Measurements from ENCODE around the gene JAM3.
A peak's percentile ranks its signal among the peaks of the same experiment; 100 is the strongest.

The JAM3 gene

DNA sequence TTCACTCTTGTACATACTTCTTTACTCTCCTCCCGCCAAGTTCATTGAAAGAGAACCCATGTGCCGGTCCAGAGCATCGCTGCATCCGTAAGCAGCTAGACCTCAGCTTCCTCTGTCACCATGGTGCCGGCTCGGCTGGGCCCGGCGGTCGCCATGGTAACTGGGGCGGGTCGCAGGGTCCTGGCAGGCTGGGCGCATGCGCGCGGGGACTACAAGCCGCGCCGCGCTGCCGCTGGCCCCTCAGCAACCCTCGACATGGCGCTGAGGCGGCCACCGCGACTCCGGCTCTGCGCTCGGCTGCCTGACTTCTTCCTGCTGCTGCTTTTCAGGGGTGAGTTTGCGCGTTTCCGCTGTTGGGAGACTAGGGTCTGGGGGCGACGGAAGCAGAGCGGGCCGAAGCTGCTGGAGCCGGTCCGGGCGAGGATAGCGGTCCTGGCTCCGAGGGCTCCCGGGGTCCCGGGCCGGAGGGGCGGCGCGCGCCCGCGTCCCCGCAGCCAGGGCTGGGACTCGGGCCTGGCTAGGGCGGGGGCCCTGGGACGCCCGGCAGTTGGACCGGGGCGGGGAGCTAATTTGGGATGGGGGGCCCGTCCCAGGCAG lies at the start of gene JAM3:
Gene JAM3, plus strand, starts transcription at position 244 of the 597 bp plus-strand sequence. Its CDS starts 12 bp downstream, at position 256.
- DNase-seq (ENCODE audit: low read depth), result peak; percentile 95

DNA sequence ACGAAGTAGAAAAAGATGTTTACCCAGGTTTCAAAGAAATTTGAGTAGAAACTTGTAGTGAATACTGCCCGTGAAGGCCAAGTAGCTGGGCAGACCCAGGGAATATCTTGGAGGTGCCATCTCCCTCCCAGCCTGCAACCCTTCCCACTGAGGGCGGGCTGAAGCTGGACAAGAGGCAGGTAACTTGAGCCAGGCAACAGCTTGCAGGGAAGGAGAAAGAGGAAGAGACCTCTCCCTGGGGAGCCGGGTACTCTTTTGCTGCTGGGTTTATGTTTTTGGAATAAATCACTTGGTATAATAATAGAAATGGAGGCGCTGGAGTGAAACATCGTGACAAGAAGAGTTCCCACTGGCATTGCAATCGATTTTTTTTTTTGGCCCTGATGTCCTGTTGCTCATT lies 49.4 kb upstream of the JAM3 start:
- no peak for DNase-seq (ENCODE audit: low read depth)

DNA sequence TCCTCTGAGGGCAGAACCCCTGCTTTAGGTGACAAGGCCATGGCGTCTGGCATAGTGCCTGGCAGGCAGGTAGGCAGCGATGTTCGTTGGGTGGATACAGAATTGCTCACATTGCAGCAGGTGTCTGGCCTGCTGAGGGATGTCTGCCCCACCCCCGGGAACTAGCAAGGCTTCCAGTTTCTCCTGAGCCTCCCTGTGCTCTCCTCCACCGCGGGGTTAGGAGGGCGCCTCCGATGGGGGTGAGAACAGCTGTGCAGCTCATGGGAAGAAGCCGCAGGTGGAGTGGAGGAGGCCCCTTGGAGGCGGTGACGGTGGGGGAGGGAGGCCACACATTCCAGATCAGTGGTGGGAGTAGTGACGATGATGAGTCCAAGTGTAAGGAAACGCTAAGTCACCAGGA lies 48.3 kb upstream of the JAM3 start:
- no peak for DNase-seq (ENCODE audit: low read depth)

DNA sequence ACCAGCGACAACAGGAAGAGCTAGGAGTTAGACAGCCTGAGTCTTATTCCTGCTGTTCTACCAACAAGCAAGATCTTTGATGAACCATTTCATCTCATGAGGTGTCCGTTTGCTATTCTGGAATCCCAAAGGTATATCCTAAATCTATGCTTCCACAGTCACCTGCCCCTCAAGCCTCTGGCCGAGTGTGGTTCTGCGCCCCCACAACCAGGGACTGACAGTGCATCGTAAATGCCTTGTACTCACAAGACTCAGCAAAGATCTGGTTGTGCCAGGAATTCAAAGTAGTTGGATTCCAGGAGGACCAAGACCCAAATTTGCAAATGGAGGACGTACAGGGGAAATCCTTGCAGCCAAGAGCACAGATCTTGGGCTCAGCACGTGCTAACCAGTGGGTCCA lies 47.5 kb upstream of the JAM3 start:
- no peak for DNase-seq (ENCODE audit: low read depth)

DNA sequence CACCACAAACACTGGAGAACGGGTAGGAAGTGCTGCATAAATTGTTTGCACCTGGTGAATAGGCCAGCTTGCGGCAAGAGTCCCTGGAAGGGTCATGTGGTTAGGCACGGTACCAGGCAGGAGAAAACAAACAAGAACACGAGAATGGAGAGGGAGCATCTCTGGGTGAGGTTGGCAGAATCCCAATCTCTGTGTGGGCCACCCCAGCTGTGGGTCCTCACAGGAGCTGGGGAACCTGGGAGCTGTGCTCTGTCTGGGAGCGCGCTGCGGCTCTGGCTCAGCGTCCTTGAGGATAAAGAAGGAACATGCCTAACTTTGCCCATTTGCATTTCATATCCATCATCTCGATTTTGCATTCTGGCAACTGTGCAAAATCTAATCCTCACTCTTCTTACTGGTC lies 46.1 kb upstream of the JAM3 start:
- DNase-seq (ENCODE audit: low read depth), result no peak

DNA sequence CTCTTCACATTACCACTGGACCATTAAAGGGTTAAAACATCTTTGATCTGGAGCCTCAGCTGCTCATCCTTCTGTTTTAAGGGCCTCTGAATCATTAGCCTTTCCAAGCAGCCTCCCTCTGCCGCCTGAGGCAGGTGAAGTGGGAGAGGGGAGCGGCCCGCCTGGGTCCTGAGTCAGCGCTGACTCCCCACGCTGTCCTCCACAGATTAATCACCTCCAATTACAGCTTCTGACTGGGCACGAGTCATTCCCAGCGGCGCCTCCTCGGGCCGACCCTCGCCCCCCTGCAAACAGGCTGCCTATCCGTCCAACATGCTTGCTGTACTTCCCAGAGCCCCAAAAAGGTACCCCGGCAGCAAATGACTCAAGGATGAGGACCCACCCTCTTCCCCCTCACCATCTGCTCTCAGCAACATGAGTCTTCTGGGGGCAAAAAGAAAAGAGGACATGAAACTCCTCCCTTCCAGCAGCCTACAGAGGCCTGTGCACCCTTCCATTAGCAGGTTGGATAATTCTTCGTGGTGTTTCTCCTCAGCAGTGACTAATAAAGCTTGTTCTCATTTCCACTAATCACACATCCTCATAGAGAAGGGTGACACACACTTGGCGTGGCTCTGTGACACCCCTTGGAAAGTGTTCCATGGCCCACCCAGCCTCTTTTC lies 44.3 kb upstream of the JAM3 start:
- DNase-seq (ENCODE audit: low read depth), result peak; percentile 68

DNA sequence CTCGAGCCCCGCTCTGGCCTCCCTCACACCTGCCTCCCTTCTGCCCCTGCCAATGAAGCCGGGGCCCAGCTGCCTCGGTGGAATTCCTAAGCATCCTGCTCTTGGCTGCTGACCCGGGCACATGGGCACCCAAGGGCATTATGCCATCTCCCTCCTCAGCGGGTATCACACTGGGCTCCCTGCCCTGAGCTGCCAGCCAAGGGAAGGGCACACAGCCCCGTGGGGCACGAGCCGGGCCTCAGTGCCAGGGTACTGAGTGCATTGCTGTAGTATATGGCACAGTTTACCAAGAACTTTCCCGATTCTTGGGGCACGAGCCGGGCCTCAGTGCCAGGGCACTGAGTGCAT lies 43.8 kb upstream of the JAM3 start:
- DNase-seq (ENCODE audit: low read depth), result no peak

DNA sequence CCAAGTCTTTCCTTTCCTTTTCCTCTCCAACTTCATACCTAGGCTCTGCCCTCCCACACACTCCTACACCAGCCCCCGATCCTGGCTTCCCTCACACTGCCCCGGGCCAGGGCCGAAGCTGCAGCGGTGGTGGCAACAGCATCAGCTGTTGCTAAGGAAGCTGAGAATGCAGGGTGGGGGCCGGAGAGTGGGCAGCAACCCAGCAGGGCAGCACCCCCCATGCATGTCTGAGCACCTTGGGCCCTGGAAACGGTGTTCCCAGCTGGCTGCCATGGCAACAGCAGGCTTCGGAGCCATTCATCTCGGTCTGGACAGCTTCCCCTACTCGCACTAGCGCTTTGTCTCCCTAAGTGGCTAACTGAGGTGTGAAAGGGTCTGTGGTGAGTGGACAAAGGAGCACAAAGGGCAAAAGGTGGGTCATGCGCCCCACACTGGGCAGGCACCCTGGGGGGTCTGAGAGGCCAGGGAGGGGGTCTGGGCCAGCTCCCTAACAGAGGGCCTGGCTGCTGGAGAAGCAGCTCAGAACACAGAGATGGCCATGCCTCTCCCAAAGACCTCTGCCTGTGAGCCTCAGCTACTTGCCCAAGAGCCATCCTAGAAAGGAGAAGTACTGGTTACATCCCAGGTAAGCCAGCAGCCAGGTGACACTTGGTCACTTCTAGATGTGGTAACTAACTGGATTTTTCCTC lies 42.1 kb upstream of the JAM3 start:
- no peak for DNase-seq (ENCODE audit: low read depth)

DNA sequence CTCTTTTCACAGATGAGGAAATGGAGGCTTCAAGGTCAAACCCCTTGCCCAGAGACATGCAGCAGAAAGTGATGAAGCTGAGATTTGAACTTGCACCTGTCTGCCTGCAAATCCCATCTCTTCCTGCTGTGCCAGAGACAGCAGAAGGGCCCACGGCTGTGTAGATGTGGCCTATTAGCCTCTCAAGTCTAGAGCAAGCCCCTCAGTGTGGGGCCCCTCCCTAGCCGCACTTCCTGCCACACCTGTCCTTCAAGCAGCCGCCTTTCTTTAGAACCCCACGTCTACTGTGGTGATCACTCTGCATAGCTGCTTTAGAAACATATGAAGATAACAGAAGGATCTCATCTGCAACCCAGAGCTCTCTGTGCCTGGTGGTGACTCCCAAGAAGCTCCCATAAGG lies 41.2 kb upstream of the JAM3 start:
- no peak for DNase-seq (ENCODE audit: low read depth)

DNA sequence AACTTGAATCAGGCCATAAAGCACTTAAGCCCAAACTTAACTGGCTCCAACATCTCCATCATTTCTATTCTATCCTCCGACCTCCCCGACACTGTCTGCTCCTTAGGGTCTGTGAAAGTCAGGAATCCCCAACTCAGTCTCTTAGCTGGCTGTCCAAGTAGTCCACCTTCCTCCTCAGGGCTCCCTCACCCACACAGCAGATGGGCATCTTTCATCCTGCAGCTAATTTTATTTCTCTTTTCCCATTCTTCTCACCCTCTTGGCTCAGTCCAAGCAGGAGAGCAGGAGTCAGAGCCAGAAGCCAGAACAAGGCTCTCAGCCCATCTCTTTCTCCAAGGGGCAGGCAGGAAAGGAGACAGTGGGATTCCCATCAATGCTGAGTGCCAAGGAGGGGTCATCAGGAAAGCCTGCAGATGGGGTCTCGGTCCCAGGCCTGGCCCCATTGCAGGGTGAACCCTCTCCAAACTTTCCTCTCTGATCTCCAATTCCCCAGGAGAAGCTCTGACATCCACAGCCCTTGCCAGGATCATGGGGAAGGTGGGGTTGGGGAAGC lies 40.4 kb upstream of the JAM3 start:
- no peak for DNase-seq (ENCODE audit: low read depth)

DNA sequence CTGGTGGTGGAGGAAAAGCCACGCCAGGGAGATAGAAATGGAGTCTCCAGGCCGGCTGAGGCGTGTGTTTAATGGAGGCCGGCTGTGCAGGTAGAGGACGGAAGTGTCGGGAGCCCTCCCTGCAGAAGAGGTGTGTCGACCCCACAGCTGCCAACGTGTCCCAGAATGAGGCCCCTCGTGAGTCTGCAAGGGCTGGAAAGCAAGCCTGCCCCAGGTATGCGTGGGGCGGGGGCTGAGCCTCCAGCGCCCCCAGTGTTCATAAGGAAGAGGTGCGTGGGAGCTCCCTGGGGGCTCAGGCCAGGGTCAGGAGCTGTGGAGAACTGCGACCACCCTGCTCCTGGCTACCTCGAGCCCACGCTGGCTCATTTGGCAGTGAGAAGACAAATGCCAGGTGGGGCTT lies 38.0 kb upstream of the JAM3 start:
- DNase-seq (ENCODE audit: low read depth), result no peak

DNA sequence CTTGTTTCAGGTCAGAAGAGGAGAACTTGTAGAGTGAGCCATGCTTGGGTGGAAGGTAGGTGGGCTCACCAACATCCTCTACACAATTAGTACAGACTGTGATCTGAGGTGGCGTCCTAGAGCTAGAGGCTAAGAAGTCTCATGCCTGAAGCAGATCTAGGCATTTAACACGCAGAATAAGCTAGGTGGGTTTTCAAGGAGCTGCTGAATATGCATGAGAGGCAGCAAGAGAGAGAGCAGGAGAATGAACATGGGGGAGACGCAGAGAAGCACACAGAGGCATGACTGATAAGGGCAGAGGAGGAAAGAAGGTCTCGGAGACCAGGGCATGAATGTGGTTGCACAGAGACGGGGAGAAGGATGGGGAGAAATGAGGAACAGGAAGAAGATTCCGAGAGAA lies 36.8 kb upstream of the JAM3 start:
- no peak for DNase-seq (ENCODE audit: low read depth)

DNA sequence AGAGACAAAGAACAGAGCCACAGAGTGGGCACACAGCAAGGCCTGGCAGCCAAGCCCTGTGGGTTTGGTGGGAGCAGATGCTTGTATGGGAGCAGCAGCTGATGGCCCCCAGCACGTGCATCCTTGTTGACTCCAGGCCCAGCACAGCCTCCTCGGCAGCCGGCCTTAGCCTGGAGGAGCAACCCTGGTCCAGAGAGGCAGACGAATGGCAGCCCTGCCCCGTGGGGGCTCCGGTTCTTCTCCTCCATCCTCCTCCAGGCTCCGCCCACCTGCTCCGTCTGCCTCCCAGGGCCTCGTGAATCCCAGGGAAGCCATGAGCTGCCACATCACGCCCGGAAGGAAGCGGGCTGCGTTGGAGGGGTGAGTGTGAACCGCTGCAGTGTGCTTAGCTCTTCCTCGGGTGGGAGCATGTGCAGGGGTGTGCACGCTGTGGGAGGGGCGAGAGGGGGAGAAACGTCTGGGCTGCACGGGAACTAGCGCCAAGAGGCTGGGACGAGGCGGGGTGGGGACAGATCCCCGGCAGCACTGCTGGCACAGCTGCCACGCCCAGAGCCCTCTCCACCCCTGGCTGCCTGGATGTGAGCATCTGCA lies 36.3 kb upstream of the JAM3 start:
- DNase-seq (ENCODE audit: low read depth), result peak; percentile 60

DNA sequence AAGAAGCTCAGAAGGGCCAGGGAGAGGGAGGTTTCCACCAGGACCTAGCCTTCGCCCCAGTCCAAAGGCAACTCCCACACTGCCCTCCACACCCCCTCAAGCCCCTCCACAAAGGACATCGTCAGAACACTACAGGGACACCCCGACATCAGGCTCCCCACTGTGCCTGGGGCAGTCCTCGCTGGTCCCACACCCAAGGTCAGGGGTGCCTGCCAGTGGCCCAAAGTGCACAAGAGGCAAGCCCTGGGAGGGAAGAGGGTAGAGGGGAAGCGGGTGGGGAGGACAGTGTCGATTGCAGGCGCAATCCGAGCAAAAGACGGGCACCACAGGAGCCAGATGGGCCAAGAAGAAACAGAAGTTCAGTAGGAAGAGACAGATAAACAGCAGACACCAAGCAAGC lies 35.6 kb upstream of the JAM3 start:
- no peak for DNase-seq (ENCODE audit: low read depth)

DNA sequence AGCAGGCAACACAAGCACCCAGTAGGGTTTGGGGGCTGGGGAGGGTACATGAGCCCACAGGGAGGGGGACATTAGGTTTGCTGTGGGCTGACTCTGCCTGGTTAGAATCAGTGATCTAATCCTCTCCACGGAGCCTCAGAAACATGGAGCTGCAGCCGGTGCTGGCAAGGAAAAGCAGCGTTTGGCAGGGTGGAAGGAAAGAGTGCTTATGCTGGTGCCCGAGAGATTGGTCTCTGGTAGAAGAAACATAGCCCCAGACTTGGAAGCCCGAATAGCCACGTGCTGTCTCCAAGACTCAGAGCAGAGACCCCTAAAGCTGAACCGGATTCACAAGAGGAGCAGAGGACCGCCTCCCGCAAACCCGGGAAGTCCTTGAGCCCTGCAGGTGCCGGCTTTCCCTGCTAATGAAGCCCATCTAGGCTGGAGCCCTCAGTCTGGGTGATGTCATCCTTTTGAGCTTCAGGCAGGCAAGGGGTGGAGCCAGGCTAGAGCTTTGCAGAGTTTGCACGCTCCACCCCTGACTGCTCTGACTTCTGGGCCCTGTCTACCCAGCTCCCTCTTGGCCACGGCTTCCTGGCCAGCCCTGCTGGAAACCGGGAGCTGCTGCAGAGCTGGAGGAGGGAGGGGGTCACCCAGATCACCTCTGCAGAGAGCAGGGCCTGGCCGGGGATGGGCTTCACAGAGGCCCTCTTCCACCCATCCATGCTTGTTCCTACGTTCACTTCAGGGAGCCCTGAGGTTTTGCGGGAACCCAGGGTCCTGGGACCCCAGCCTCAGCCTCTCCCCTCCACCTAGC lies 35.0 kb upstream of the JAM3 start:
- peak; percentile 92 for DNase-seq (ENCODE audit: low read depth)

DNA sequence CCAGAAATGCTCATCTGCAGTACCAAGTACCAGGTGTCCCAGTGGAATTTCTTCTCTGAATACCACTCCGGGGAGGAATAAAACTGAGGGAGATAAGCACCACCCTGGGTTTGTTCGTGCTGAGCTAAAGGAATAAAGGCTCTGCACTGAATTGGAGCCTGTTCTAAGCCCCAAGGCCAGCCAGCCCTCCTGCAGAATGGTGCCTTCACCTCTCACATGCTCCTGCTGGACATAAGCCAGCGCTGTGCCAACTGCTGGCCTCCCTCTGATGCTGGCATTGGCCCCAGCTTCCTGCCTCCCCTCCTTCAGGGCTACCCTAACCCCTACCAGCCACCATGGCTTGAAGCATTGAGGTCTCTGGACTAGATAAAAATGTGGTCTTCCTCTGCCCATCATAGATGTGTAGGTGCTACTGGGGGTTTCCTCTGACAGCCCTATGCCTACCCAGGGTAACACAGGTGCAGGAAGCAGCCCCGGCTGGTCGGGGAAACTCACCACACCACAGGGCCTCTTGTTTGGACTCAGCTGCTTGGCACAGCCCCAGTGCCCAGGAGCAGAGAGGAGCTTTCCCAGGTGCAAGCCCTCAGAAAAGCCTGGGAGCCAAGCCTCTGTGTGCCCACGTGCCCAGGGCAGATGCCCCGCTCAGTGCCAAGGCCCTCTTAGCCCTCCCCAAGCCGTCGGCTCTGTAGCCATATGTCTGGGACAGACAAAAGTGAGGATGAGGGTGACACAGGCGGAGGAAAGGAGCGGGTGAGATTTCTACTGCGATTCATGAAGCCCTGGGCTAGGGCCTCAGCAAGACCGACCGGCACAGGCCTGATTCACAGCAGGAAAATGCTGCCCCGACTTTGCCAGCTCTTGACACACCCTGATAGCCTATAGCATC lies 34.1 kb upstream of the JAM3 start:
- DNase-seq (ENCODE audit: low read depth), result peak; percentile 32

DNA sequence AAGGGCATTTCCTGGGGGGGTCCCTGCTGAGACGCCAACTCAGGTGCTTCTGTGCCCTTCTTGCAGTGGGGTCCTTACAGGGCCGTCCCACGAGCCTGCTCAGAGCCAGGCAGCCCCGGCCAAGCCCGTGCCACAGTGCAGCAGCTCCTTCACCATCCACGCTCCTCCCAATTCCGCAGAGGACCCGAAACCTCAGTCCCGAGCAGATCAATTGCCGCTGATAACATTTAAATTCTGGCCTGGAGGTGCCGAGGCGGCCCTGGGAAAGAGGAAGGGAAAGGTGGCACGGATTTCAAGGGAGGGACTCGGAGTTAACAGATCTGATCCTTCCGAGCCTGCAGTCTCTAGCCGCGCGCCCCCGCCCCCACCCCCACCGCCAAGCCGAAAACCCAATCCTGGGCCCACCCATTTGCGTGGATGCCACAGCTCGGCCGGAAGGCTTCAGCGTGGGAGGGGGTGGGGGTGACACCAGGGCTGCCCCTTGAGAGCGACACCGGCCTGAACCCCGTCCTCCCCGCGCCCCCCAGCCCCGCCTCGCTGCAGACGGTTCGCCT lies 32.3 kb upstream of the JAM3 start:
- no peak for DNase-seq (ENCODE audit: low read depth)

DNA sequence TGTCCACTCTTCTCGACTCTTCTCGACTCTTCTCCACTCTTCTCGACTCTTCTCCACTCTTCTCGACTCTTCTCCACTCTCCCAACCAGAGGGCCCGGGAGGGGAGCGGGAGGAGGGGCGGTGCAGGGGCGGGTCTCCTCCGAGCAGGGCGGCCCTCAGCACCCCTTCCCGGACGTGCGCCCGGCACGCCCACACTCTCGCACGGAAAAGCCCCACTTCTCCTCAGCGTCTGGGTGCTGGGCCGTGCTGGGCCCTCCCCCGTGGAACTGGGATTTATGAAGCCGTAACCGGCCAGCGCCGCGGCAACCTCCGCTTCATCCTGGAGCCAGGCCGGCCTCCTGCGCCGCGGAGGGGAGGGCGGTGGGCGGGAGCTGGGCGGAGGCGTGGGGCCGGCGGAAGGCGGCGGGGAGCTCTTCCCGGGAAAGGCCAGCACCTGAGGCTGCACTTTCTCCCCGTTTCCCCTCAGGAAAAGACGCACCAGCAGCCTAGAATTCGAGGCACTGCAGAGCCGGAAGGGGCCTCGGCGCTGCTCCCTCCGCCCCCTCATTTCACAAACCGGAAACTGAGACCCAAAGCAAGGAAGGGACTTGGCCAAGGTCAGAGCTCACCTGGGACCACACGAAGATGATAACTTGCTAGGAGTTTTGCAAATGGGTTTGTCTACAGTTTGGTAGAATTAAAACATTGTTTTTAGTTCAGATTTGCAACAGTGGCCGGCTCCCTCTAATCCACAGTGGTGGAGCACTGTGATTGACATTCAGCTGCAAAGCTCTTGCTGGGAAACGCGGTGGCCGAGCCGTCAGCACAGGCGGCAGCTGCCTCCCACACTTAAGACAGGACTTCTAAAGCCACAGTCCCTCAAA lies 31.6 kb upstream of the JAM3 start:
- DNase-seq (ENCODE audit: low read depth), result peak; percentile 86

DNA sequence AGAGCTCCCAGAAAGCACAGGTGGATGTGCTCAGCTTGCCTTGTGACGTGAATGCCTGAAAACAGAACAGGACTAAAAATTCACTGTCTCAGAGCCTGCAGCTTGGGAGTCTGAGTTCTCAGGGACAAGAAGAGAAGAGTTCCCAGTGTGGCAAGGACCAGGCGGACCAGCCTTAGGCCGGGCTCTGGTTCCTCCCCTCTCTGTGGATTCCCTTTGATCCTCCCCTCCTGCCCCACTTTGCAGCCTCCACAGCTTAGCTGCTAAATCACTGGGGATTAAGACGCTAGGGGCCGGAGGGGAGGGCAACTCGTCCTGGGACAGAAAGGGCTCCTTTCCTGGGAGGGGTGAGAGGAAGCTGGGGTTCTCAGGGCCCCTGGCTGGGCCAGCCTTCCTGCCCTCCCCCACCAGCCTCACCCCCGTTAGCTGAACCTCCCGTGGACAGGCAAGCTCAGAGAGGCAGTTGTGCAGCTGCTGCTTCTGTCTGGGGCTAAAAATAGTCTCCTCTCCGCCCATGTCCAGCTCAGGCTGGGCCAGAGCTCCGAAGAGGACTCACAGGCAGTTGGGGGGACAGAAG lies 29.9 kb upstream of the JAM3 start:
- DNase-seq (ENCODE audit: low read depth), result peak; percentile 46

Data from EH (cell line).